Inferior parietal cortex (tissue), 1 donor: ENCODE measurements around the gene MAMDC2.

Experiments used
- DNase-seq: peaks from one replicate; pipeline ENCODE4 v3.0.0-alpha.2; 2016; ENCODE audit errors: extremely low spot score

The MAMDC2 gene

DNA sequence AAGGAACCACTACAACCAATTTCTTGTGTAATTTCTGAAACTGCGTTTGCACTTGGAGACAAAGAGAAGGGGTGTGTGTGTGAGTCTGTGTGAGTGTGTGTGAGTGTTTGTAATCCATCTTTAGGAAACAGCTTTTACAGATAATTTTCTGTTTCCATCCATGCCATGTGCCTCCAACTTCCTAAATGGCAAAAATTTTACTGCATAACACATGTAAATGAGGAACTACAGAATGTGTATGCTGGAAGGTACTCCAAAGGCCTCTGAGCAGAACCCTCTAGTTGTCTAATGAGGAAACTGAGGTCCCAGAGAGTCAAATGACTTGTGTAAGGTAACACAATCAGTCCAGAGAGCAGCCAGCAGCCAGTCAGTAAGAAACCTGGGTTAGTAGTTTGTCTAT is 20.8 kb downstream of the MAMDC2 start:
- DNase-seq, result no peak

DNA sequence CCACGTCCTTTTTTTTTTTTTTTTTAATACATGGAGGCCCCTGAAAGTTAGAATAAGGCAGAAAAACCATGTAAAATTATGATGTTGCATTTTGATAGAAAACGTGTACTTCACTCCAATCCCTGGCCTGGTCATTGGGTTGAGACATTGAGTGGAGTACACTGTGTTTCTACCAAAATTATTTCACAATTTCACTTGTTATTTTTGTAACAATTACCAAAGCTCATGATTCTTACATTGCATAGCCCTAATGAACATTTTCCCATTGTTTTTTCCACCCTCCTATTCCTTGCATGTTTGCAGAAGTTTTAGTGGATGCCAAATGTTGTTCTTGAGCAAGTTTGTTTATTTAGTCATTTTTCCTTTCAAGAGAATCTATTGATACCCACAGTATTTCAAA is 21.9 kb downstream of the MAMDC2 start:
- no peak for DNase-seq

DNA sequence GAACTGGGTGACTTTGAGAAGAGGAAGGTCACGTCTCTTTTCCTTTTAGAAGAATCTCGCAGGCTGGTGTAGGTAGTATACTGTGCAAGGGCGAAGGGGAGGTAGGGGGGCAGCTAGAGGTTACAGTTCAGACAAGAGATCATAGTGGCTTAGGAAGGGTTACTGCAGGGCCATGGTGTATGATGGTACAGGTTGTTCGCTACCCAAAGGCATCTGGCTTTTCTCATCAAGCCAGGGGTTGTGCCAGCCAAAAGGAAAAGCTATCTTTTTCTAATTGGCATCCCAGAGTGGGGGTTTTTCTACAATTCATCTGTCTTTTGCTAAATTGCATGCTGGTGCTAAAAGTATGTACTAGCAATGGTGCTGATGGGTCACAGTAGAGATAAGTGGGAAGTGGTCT is 22.8 kb downstream of the MAMDC2 start:
- DNase-seq, result no peak

DNA sequence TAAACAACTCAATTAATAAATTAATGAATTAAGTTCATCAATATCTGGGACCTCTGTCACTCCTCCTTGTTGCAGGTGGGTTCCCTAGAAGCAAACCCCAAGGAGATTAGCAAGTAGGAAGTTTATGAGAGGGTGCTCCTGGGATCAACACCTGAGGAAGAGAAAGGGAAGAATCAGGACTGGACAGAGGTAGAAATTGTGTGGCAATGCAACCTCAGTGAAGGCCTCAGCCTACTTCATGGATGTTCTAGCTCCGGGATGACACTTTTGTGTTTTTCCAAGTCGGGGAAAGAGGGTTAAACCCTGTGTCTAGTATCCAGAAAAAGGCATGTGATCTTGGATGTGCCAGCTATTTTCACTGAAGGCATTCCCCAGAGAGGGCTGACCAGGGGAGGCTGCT is 23.2 kb downstream of the MAMDC2 start:
- no peak for DNase-seq

DNA sequence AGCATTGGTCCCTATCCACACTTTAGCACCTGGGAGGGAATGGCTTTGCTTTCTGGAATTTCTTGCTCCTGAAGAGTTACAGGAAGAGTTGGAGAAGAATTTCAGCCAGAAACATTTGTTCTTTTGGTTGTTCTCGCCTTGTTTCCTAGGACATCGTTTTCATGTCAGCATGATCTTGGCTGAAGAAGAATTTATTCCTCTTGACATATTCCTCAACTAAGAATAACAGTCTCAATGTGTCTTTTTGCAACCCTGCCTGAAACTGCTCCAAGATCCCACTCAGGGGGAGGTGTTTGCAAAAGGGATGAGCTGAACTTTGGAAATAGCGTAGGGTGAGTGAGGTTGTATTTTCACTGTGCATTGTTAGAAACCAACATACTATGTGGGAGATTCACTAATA is 26.1 kb downstream of the MAMDC2 start:
- DNase-seq, result no peak

DNA sequence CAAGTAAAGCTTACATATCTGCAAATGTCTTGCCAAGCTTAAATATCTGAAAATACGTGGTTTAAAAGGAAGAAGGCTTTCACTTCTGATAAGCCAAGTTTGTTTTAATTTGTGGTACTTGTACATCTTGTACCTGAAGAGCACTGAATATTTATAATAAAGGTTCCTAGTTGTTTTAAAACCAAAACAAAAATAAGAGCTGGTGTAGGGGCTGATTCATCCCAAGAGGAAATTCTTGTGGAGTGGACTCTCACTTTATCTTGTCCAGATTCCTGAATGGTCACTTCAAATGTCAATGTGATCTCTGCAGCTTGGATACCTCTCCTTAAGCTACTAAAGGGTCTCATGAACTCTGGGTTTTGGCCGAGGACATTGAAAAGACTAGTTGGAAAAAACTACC is 29.5 kb downstream of the MAMDC2 start:
- no peak for DNase-seq

DNA sequence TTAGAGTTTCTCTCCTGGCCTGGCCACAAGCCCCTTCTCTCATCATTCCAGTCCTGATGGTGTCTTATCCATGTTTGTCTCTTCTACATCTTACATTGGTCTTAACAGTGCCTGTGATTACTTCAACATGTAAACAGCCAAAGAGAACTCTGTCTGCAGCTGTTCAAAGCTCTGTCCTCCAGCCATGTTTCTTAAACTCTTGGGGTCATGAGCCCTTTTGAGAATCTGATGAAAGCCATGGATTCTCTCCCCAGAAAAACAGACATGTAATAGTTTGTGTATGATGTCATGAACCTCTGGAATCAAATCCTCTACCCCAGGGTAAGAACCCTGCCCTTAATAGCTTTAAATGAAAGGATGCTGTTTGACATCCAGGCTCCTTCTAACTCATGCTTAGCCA is 30.1 kb downstream of the MAMDC2 start:
- no peak for DNase-seq

DNA sequence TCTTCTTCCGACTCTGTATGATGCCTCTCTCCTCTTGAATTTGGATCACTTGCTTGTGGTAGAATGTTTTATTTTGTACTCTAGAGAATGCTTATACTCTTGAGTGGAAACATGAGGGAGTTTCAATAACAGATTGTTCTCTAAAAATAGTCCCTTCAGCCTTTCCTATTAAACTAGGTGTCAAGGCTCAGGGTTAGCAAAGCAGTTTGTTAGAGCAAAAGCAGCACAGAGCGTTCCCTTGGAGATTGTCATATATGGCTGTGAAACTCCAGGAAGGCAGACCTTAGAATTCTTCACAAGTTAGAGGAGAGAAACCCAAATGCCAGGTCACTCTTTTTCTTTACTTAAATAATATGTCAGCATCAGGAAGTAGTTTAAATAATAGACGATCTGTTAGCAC is 33.0 kb downstream of the MAMDC2 start:
- DNase-seq, result peak; percentile 39

DNA sequence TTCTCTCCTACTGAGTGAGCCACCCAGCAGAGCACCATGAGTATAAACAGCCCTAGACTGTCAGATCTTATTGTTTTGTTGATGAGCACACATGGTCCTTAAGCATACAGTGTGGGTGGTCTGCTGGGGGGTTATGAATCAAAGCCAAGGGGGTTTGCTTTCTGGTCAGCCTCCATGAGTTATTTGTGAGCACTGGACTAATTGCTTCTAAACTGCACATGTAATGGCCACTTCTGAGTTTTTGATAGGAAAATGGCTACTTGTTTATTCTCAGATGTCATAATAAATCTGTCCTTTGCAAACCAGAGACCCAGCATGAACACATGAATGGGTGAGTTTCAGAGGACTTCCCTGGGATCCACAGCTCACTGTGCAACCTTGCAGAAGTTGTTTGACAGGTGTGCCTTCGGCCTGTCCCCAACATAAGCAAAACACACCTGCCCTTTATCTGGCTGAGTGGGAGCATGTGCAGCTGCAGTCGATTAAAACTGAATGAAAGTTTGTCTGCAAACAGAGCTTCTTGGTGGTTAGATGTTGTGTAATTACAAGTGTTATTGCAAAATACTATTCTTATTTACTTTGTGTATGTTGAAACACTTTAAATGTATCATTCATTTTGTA is 35.9 kb downstream of the MAMDC2 start:
- DNase-seq, result no peak

DNA sequence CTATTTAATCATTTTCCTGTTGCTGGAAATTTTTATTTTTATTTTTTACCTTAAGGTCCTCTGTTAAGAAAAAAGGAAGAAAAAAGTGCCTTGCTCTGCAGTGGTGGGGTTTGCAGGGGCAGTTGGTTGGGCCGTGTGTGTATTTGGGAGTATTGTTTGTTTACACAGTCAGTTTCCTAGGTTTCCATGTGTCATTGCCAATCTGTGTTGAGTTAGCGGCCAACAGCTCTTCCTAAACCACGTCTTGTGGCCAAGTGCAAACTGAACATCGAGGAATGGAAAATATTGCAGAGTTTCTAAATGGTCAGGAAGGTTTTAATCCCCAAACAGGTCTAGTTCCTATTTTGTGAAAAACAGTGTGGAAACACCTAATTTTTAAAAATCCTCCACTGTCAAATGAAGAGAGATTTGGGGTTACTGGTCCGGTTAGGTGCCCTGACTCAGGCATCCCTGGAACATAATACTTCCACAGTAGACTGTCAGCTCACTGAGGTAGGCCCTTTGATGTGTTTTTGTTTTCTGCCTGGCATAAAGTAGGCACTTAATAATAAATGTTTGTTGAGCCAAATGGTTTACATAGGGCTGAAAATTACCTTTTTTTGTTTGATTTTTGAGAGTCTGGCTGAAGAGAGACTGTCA is 37.0 kb downstream of the MAMDC2 start:
- no peak for DNase-seq

DNA sequence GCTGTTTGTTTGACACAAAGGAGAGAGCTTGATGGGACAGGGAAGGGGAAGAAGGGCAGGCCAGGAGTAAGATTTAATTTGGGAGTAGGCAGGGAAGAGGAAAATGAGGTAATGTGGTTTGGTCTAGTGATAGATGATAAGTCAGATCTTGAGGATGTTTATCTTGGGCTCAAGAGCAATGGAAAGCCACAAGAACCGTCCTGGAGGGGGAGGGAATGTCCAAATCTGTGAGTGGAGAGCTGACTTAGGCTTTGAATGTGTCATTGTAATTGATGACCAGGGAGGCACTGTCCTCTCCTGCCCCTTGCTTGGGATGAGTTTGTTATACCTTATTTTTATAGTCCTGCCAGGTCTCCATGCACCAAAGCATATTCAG is 37.5 kb downstream of the MAMDC2 start:
- no peak for DNase-seq

DNA sequence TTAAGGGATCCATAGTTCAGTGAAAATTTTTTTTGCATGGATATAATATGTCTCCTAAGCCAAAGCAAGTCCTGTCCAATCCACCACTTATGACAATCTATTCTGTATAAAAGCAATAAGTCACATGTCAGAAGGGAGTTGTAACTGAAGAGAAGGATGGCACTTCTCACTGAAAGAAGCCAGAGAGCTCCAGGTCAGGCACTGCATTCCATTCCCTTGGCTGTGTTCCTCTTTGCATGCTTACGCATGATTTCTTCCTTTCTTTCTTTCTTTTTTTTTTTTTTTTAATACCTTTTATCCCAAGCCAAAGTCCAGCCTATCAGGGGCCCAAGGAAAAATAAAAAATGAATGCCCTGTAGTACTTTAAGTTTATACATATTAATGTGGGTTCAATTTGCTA is 39.8 kb downstream of the MAMDC2 start:
- DNase-seq, result no peak

DNA sequence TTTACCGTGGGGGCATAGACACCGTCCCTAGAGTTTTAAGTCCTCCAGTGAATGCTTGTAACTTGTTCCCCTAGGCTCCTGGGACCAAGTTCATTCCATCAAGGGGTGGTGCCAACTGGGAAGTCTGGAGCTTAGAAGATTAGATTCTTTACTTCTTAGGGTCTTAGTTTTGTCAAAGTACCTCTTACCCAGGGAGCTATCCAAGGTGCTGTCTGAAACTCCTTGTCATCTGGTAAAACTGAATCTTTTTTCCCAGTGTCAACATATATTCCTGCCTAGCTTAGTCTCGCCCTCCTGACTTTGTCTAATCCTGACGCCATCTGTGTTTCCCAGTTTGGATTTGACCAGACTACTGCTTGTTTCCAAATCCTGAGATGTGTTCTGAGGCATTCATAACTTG is 41.6 kb downstream of the MAMDC2 start:
- no peak for DNase-seq

DNA sequence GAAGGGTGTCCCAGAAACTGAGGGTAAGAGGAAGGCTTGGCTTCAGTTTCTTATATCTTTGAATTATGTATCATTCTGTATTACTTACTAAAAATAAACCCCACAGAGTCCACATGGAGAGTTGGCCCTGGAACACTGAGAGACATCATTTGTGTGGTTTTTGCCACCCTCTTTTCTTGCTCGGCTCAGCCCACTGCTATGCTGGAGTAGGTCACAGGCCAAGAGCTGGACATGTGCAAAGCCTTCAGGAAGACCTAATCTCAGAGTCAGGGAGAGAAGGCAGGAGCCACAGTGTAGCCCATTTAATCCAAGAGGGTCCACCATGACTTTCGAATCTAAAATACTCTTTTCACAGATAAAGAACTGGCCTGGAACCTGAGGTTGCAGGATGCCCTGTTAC is 47.5 kb downstream of the MAMDC2 start:
- DNase-seq, result no peak

DNA sequence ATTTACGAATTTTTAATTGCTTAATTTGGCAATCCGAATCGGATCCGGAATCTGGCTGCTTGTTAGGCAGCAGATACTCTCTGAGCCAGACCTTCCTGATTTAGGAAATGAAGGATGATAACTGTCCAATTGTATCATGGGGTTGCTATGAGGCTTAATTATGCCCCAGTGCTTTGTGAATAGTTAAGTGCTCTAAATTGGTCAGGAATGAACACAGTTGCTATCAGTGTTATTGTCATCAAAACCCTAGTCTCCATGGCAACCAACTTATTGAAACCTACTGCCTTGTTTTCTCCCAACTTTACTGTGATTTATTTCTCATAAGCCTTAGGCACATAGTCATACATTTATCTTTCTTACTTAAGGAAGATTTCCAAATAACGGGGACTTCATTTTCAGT is 47.9 kb downstream of the MAMDC2 start:
- no peak for DNase-seq

DNA sequence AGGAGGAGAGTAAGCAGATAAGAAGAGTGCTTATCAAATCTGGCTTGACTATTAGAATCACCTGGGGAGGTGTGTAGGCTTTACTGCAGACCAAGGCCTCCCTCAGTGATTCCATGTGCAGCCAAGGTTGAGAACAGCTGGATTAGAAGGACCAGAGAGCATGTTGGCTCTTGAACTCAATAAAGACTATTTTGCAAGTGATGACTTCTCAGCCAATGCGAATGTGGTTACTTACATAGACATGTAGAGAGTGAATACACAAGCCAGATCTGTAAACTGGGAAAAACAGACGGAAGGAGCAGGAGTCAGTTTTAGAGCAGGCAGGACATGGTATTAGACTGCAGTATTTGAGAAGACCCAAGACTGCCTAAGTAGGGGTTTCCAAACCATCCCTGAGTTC is 48.5 kb downstream of the MAMDC2 start:
- no peak for DNase-seq

DNA sequence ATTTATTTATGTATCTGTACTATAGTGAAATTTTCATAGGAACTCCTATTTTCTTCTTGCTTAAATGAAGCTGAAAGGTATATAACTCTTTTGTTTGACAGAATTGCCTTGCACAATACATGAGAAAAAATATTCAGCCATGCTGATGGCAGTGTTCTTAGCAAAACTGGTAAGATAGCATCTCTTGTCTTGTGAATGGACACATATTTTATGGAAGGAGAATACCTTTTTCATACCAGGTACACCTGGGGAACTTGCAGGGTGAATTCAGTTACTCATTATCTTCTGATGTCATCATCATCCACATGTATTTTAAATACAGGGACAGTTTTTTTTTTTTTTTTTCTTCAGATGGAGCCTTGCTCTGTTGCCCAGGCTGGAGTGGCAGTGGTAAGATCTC is 49.4 kb downstream of the MAMDC2 start:
- no peak for DNase-seq

DNA sequence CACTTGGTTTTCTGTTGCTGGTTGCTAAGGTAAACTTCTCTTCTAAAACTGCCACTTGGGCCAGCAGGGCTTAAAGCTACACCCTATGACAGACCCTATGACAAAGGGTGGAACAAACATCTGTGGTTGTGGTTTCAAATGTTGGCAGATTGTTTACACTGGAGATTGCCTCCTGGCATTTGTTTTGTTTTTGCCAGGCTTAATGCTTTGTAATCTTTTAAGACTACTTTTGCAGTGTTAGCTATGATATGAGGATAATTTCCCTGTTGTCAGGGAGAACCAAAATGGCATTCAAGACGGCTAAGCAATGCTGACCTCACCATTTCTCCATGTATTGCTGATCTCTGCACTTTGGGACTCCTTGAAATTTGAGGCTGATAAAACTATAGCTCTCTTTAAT is 50.3 kb downstream of the MAMDC2 start:
- DNase-seq, result no peak

DNA sequence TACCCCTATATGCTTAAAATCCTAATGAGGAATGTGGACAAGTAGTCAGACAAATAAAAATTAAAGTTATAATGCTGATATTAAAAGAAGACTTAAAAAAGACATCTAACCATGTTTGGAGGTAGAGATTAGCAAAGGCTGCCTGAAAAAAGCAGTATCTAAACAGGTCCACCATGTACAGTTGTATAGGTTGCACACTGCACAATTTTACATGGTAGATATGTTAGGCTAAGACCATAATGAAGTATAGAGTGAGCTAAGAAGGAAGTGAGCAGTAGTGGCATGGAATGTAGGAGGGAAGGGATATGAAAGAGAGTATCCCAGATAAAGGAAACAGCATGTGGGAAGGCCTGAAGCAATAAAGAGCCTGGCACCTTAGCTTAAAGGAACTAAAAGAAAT is 51.1 kb downstream of the MAMDC2 start:
- no peak for DNase-seq

DNA sequence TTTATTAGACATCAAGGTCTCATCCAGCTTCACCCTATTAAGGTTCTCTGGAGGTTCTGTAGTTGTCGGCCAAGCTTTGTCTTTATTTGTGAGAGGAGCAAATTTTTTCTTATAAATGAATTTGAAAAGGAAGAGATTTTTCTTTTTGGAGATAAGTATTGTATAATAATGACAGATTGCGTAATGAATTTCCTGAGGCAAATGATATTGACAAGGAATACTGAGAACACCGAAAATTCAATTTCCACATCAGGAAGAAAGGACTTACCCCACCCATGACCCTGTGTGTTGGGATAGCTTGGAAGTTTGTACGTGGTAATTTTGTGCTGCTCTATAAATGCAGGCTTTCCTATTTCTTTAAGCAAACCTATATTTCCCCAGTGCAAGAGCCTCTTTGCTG is 53.5 kb downstream of the MAMDC2 start:
- no peak for DNase-seq

DNA sequence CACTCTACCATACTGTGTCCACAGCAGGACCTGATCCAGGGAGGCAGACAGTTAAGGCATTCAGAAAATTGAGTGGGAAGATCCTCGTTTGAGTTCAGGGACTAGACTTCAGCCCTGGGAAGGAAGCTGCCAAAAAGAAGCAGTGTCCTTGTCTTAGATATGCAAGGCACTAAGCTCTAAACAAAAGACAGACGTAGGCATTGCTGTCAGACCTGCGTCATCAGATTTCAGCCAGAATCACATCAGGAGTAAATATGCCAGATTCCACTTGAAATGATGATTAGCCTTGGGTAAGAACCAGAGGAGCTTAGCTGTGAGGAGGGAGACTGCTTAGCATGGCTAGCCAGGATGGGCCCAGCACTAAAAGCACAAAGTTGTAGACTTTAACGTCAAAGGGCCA is 56.7 kb downstream of the MAMDC2 start:
- DNase-seq, result no peak

DNA sequence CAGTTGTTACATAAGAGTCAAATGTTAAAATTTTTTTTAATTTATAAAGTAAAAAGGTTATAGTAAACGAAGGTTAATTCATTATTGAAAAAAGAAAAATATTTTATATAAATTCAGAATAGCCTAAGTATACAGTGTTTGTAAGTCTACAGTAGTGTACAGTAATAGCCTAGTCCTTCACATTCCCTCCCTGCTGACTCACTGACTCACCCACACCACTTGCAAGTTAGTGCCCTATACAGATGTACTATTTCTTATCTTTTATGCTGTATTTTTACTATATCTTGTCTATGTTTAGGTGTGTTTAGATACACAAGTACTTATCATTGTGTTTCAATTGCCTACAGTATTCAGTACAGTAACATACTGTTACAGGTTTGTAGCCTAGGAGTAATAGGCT is 57.6 kb downstream of the MAMDC2 start:
- no peak for DNase-seq

DNA sequence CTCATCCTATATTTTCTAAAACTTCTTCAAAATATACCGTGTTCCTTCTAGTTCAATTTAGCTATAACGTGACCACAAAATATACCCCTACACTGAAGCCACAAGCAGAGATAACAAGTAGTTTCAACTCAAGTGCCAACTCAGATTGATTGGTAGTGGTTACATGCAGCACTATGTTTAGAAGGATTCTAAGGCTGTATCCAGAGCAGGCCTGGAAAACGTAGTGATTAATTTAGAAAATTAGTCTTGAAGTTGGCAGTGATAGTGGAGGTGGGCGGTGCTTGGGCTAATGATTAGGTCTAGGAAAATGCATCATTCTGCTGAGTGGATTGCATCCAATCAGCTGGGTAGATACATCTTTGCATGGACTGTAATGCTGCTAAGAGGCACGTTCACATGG is 61.5 kb downstream of the MAMDC2 start:
- DNase-seq, result no peak

DNA sequence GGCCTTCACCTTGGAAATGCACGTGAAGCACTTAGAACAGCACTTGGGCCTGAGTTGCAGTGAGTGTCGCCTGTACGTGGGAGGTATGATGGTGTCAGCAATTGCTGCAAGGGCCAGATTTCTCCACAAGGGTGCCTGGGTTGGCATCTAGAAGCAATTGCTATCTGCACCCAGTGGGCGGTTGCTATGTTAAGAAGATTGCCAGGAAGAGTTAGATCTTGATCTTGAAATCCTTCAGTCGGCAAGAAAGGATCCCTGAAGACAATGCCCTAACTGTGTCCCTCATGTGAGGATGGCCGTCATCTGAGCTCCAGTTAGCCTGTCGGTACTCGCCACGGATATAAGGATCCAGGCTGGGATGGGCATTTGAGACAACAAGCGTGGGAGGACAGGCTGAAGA is 62.9 kb downstream of the MAMDC2 start:
- no peak for DNase-seq
